PC-9 (cell line): Measurements from ENCODE around the gene BET1L. TPM values are rescaled to one million over a fixed set of nuclear protein-coding genes. Genes with fewer than 3 reads are reported as not detected.

Experiments used
- BruUV-seq: library from RNA; stranded (reverse); fragments of 400-500 nt; replicated peaks from 2 replicates; lab custom pipeline; 2021; lab: Mats Ljungman, UMichigan
- CTCF ChIA-PET: fragments of 300-600 bp; sonication (Branson Sonifier 250); formaldehyde crosslinking; loops from one replicate; lab custom pipeline; 2022; ENCODE audit warnings: antibody characterized with exemption; lab: Charles Lee
- POLR2A ChIA-PET: fragments of 300-600 bp; sonication (Branson Sonifier 250); formaldehyde crosslinking; loops from one replicate; lab custom pipeline; 2022; ENCODE audit warnings: antibody characterized with exemption; ENCODE audit not compliant: unreplicated experiment; lab: Charles Lee
- DNase-seq, 2 experiments: peaks; one replicate each; pipeline versions ENCODE4 v3.0.0 to v3.0.0-alpha.2; 2015 to 2022; ENCODE audit warnings: mixed read lengths in 1 of 2
- H2AFZ ChIP-seq: fragments of 200-600 bp; sonication (generic); 2 replicates; pipeline ENCODE4 v1.8.1; 2017; ENCODE audit warnings: antibody characterized with exemption
- H3F3A ChIP-seq: fragments of 200-600 bp; sonication (generic); 2 replicates; pipeline ENCODE4 v1.8.1; 2017; ENCODE audit warnings: antibody characterized with exemption, mild to moderate bottlenecking, low read depth; ENCODE audit not compliant: insufficient read depth
- H3K27ac ChIP-seq: fragments of 200-600 bp; sonication (generic); 2 replicates; pipeline ENCODE4 v1.6.1; 2016; ENCODE audit warnings: mixed run types
- H3K27me3 ChIP-seq: fragments of 200-600 bp; sonication (generic); 2 replicates; pipeline ENCODE4 v1.6.1; 2016; ENCODE audit warnings: low read depth, mixed run types; ENCODE audit not compliant: insufficient read depth
- H3K36me3 ChIP-seq: fragments of 200-600 bp; sonication (generic); 2 replicates; pipeline ENCODE4 v1.6.1; 2016; ENCODE audit warnings: low read depth, mixed run types
- H3K4me1 ChIP-seq: fragments of 200-600 bp; sonication (generic); replicated peaks from 2 replicates; pipeline ENCODE4 v1.6.1; 2016; ENCODE audit warnings: mixed run types; ENCODE audit not compliant: insufficient read depth
- H3K4me2 ChIP-seq: fragments of 200-600 bp; sonication (generic); 2 replicates; pipeline ENCODE4 v1.6.1; 2017; ENCODE audit warnings: mixed run types
- H3K4me3 ChIP-seq: fragments of 200-600 bp; sonication (generic); 2 replicates; pipeline ENCODE4 v1.6.1; 2016; ENCODE audit warnings: mixed run types
- H3K79me2 ChIP-seq: fragments of 200-600 bp; sonication (generic); 2 replicates; pipeline ENCODE4 v1.6.1; 2017; ENCODE audit warnings: low read depth, mixed run types
- H3K9me2 ChIP-seq: fragments of 200-600 bp; sonication (generic); 2 replicates; pipeline ENCODE4 v1.8.1; 2017; ENCODE audit warnings: mild to moderate bottlenecking; ENCODE audit not compliant: insufficient read depth
- H3K9me3 ChIP-seq: fragments of 200-600 bp; sonication (generic); 2 replicates; pipeline ENCODE4 v1.8.1; 2016; ENCODE audit warnings: low read depth; ENCODE audit not compliant: insufficient read depth
- H4K20me1 ChIP-seq: fragments of 200-600 bp; sonication (generic); 2 replicates; pipeline ENCODE4 v1.8.1; 2017; ENCODE audit not compliant: insufficient read depth
- CTCF ChIP-seq: fragments of 200-600 bp; sonication (generic); conservative IDR thresholded peaks from 2 replicates; pipeline ENCODE4 v1.6.1; 2017; ENCODE audit warnings: mixed run types, antibody characterized with exemption, mild to moderate bottlenecking, moderate library complexity
- EZH2 ChIP-seq: fragments of 200-600 bp; sonication (generic); IDR thresholded peaks from 2 replicates; pipeline ENCODE4 v1.8.0; 2017; ENCODE audit warnings: antibody characterized with exemption, low read depth
- intact Hi-C: fragments of 100-400 bp; cut with micrococcal nuclease; formaldehyde crosslinking; loops from one replicate; pipeline ENCODE4 v1.10.0; 2022; ENCODE audit not compliant: unreplicated experiment
- total RNA-seq: library from RNA; stranded (reverse); gene quantifications from 2 replicates; pipeline ENCODE4 v1.2.3, GENCODE V29; 2021

BET1L gene
- total RNA-seq, 1 experiment from 2014 or later = 45.7 TPM

- Histone ChIP-seq H4K20me1 (no peaks in the 10 kb centered on the region), H3F3A (peaks cover 18% of the 10 kb centered on the region; the same call in 1 of the 2 replicates), H2AFZ (no peak overlapping the region), H3K36me3 (no peaks in the 10 kb centered on the region), H3K9me3 (no peaks in the 10 kb centered on the region), H3K79me2 (no peaks in the 10 kb centered on the region), H3K4me1 (no peaks in the 10 kb centered on the region), H3K9me2 (no peaks in the 10 kb centered on the region), H3K4me2 (no peak overlapping the region), H3K27me3 (no peaks in the 10 kb centered on the region), H3K27ac (no peak overlapping the region), H3K4me3 (no peak overlapping the region)
- TF ChIP-seq CTCF (no peak), EZH2 (no peak)
- ChIA-PET POLR2A (no interaction called here), CTCF (interaction anchor here (0.6 kb wide), 1 partner anchor 218 kb away, joined by 9 read pairs; no protein-coding TSS in a partner anchor)
- DNase-seq = no peak
- intact Hi-C loops = no loop called here
- no TSS peak for BruUV-seq
Observed at GRCh38 chr11:218815-219593, 11.8 kb upstream of the BET1L start.

- H3K4me1 ChIP-seq = no peaks in the 10 kb centered on the region
- no peak for DNase-seq
- no peaks in the 10 kb centered on the region for H3K27me3 ChIP-seq
- ChIA-PET CTCF (no interaction called here), POLR2A (no interaction called here)
- no peaks in the 10 kb centered on the region for H4K20me1 ChIP-seq
- no peaks in the 10 kb centered on the region for H3K79me2 ChIP-seq
- H3K9me3 ChIP-seq = no peaks in the 10 kb centered on the region
- TF ChIP-seq CTCF (no peak), EZH2 (no peak)
- no peaks in the 10 kb centered on the region for H3K36me3 ChIP-seq
- intact Hi-C loops = no loop called here
- H2AFZ ChIP-seq = no peak overlapping the region
- H3K27ac ChIP-seq = no peak overlapping the region
- peaks cover 18% of the 10 kb centered on the region; the same call in 1 of the 2 replicates for H3F3A ChIP-seq
- H3K4me3 ChIP-seq = no peak overlapping the region
- no peaks in the 10 kb centered on the region for H3K9me2 ChIP-seq
- no peak overlapping the region for H3K4me2 ChIP-seq
- no TSS peak for BruUV-seq
Observed at GRCh38 chr11:217704-218103, 10.5 kb upstream of the BET1L start.

GRCh38 chr11:216081-216974 lies 9.1 kb upstream of the BET1L start:
- no peak overlapping the region for H3K4me2 ChIP-seq
- no TSS peak for BruUV-seq

More at GRCh38 chr11:216081-216974, 9.1 kb upstream of the BET1L start:
- no peaks in the 10 kb centered on the region for H3K9me2 ChIP-seq
- peaks cover 18% of the 10 kb centered on the region; the same call in 1 of the 2 replicates for H3F3A ChIP-seq
- no peaks in the 10 kb centered on the region for H4K20me1 ChIP-seq
- no peak overlapping the region for H3K27ac ChIP-seq
- ChIA-PET CTCF (no interaction called here), POLR2A (interaction anchor here (0.6 kb wide), 1 partner anchor 191 kb away, joined by 5 read pairs; no protein-coding TSS in a partner anchor)
- H2AFZ ChIP-seq = no peak overlapping the region
- H3K9me3 ChIP-seq = no peaks in the 10 kb centered on the region
- intact Hi-C loops = no loop called here
- TF ChIP-seq CTCF (no peak), EZH2 (no peak)
- H3K4me1 ChIP-seq = no peaks in the 10 kb centered on the region
- H3K79me2 ChIP-seq = no peaks in the 10 kb centered on the region
- H3K27me3 ChIP-seq = no peaks in the 10 kb centered on the region
- H3K36me3 ChIP-seq = no peaks in the 10 kb centered on the region
- H3K4me3 ChIP-seq = no peak overlapping the region
- DNase-seq = no peak
